ENCODE measurements around the gene CELF2. TPM values are rescaled to one million over a fixed set of nuclear protein-coding genes. Genes with fewer than 3 reads are reported as not detected.

Gene CELF2
- 22.2 TPM for polyA plus RNA-seq (2012; ENCODE audit: insufficient read length, low read depth)

GRCh38 chr10:11017570-11018431, at the start of gene CELF2:
TSS of gene CELF2 (plus strand) at chr10:11017872. CDS start at chr10:11018090, 218 bp downstream.
- TF ChIP-seq POLR2AphosphoS5 (IDR thresholded peaks at IDR 0.05; ENCODE audit: low read depth, low read length) = no peak
- TF ChIP-seq REST (IDR thresholded peaks at IDR 0.05; ENCODE audit: insufficient read depth in 1 of 2, low read depth in 2 of 2, low read length in 2 of 2) = no peak
- TF ChIP-seq TAF1 (IDR thresholded peaks at IDR 0.05; ENCODE audit: borderline replicate concordance, insufficient read depth, low read length) = no peak
- TF ChIP-seq FOXP2 (optimal IDR thresholded peaks at IDR 0.05; ENCODE audit: borderline replicate concordance, extremely low read depth, extremely low read length, insufficient read depth) = no peak
- no peak for TF ChIP-seq SIN3A (IDR thresholded peaks at IDR 0.05; ENCODE audit: borderline replicate concordance, insufficient read depth, low read length)

DNA sequence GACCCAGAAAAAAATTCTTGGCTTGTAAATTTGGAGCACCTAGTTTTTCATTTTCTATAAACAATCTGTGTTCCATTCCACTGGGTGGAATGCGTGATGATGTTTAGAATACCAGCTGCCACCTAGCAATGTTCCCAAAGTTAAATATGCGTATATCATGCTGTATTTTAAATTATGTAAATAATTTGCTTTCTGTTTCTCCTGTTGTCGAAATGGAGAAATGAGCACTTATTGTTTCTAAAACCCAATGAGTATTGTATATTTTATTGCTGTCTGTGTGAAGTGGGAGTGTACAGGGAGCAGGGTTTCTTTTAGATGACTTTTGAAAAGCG, 49.4 kb upstream of the CELF2 start:
- no peak for TF ChIP-seq FOXP2 (optimal IDR thresholded peaks at IDR 0.05; ENCODE audit: borderline replicate concordance, extremely low read depth, extremely low read length, insufficient read depth)
- no peak for TF ChIP-seq SIN3A (IDR thresholded peaks at IDR 0.05; ENCODE audit: borderline replicate concordance, insufficient read depth, low read length)
- no peak for TF ChIP-seq REST (IDR thresholded peaks at IDR 0.05; ENCODE audit: insufficient read depth in 1 of 2, low read depth in 2 of 2, low read length in 2 of 2)
- TF ChIP-seq POLR2AphosphoS5 (IDR thresholded peaks at IDR 0.05; ENCODE audit: low read depth, low read length) = no peak
- TF ChIP-seq TAF1 (IDR thresholded peaks at IDR 0.05; ENCODE audit: borderline replicate concordance, insufficient read depth, low read length) = no peak

GRCh38 chr10:10973310-10973709, 44.4 kb upstream of the CELF2 start:
- TF ChIP-seq POLR2AphosphoS5 (IDR thresholded peaks at IDR 0.05; ENCODE audit: low read depth, low read length) (no peak), SIN3A (IDR thresholded peaks at IDR 0.05; ENCODE audit: borderline replicate concordance, insufficient read depth, low read length) (no peak), TAF1 (IDR thresholded peaks at IDR 0.05; ENCODE audit: borderline replicate concordance, insufficient read depth, low read length) (no peak), REST (IDR thresholded peaks at IDR 0.05; ENCODE audit: insufficient read depth in 1 of 2, low read depth in 2 of 2, low read length in 2 of 2) (no peak), FOXP2 (optimal IDR thresholded peaks at IDR 0.05; ENCODE audit: borderline replicate concordance, extremely low read depth, extremely low read length, insufficient read depth) (no peak)

GRCh38 chr10:10975647-10976046, 42.0 kb upstream of the CELF2 start:
- TF ChIP-seq TAF1 (IDR thresholded peaks at IDR 0.05; ENCODE audit: borderline replicate concordance, insufficient read depth, low read length) (no peak), SIN3A (IDR thresholded peaks at IDR 0.05; ENCODE audit: borderline replicate concordance, insufficient read depth, low read length) (no peak), REST (IDR thresholded peaks at IDR 0.05; ENCODE audit: insufficient read depth in 1 of 2, low read depth in 2 of 2, low read length in 2 of 2) (no peak), FOXP2 (optimal IDR thresholded peaks at IDR 0.05; ENCODE audit: borderline replicate concordance, extremely low read depth, extremely low read length, insufficient read depth) (no peak), POLR2AphosphoS5 (IDR thresholded peaks at IDR 0.05; ENCODE audit: low read depth, low read length) (no peak)

All from PFSK-1 (cell line).